ENCODE measurements around the gene USP15.

Gene USP15

DNA sequence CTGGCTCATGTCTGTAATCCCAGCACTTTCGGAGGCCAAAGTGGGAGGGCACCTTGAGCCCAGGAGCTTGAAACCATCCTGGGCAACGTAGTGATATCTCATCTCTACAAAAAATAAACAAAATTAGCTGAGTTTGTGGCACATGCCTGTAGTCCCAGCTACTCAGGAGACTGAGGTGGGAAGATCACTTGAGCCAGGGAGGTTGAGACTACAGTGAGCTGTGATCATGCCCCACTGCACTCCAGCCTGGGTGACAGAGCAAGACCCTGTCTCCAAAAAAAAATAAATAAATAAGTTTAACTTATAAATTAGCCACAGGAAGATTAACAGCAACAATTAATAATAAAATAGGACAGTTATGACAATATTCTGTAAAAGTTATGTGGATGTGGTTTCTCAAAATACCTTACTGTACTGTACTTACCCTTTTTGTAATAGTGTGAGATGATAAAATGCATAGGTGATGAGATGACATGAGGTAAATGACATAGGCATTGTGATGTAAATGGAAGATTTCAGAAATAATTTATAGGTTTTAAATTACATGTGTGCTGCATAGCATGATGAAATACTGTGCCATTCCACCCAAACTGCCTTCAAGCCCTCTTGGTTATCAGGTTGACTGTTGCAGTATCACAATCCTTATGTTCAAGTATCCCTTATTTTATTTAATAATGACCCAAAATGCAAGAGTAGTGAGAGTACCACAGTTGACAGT lies 22.0 kb downstream of the USP15 start:
- DNase-seq (ENCODE audit: low spot score): no peak

GRCh38 chr12:62284749-62285148 lies 24.5 kb downstream of the USP15 start:
- DNase-seq (ENCODE audit: low spot score): no peak

DNA sequence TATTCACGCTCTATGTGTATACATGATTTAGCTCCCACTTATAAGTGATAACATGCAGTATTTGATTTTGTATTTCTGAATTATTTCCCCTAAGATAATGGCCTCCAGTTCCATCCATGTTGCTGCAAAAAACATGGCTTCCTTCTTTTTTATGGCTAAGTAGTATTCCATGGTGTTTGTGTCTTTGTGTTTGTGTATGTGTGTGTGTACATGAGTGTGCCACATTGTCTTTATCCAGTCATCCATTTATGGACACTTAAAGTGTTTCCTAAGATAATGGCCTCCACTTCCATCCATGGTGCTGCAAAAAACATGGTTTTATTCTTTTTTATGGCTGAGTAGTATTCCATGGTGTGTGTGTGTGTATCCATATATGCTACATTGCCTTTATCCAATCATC lies 25.1 kb downstream of the USP15 start:
- no peak for DNase-seq (ENCODE audit: low spot score)

DNA sequence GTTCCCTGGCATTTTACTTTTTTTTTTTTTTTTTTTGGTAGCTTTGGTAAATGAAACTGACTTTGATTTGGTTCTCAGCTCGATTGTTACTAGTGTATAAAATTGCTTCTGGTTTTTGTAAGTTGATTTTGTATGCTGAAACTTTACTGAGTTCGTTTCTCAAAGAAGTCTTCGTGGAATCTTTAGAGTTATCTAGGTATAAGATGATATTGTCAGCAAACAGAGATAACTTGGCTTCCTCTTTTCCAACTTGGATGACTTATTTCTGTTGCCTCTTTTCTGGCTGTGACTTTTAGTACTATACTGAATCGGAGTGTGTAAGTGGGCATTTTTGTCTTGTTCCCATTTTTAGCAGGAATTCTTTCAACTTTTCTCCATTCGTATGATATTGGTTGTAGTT lies 28.1 kb downstream of the USP15 start:
- DNase-seq (ENCODE audit: low spot score): no peak

GRCh38 chr12:62290846-62291245 lies 30.6 kb downstream of the USP15 start:
- DNase-seq (ENCODE audit: low spot score): peak; percentile 20

DNA sequence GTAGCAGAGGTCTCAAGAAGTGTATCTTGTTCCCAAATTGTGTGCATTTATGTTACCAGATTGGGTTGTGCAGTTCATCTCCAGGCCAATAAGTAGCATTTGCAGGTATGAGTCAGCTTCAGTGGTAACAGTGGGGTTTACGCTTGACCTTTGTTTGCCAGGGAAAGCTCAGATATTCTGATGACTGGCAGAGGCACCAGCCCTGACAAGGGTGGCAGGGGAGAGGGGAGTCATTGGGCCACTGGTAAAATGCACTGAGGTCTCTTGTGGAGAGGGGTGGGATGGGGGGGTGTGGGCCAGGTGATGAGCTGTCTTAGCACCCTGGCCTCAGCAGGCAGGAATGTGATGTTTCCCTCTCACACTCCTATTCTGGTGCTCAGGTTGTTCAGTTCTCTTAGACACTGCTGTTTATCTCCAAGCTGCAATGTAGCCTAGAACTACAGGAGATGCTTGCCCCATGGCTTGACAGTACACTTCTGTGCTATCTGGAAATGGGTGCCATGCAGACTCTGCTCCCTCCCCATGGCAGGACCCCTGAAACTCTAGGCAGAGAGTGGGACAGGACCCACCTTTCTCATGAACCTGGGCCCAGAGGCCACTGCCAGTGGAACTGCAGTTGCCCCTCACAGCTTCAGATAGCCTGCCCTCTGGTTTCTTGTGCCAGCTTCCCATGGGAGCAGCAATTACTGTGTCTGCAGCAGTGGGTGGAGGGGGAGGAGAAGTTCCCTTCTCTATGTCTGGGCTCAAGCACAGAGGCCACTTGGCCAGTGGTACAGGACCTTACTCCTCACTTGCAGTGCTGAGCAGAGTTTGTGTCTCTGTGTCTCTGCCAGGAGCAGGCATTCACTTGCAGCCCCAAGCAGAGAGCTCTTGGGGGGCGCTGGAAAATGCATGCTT lies 31.9 kb downstream of the USP15 start:
- peak; percentile 71 for DNase-seq (ENCODE audit: low spot score)

DNA sequence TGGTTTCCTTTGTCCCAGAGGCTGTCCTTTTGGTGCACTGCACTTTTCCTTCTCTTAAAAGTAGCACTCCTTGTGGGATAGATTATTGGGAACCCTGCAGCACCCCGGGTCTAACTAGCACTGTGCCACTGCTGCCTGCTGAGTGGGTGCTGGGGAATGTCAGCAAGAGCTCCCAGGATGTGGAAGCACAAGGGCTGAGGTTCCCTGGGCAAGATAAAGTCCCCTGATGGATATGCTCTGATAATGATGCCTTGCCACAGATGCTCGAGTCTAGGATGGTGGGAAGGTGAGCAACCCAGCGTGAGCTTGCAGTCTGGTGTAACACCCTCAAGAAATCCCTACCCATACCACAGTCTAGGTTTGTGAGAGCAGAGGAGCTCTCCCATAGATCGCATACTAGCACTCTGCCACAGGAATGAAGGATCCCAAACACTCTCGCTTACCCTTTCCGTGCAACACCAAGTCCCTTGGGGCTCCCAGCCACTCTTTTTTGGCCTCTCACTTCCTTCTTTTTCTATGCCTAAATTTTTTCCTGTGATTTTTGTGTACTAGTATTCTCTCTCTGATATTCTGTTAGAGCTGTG lies 32.6 kb downstream of the USP15 start:
- no peak for DNase-seq (ENCODE audit: low spot score)

GRCh38 chr12:62294378-62294777 lies 34.2 kb downstream of the USP15 start:
- no peak for DNase-seq (ENCODE audit: low spot score)

DNA sequence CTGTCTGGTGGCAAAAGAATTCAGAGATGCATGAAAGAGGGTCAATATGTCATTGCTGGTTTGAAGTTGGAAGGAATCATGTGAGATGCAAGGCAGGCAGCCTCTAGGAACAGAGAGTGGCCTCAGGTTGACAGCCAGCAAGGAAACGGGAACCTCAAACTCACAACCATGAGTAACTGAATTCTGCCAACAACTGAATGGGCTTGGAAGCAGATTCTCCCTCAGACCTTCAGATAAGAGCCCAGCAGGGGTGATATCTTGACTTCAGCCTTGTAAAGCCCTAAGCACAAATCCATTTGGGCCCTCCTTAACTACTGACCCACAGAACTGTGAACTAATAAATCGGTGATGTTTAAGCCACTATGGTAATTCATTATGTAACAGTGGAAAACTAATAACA lies 35.8 kb downstream of the USP15 start:
- DNase-seq (ENCODE audit: low spot score): no peak

GRCh38 chr12:62297321-62297720 lies 37.1 kb downstream of the USP15 start:
- no peak for DNase-seq (ENCODE audit: low spot score)

DNA sequence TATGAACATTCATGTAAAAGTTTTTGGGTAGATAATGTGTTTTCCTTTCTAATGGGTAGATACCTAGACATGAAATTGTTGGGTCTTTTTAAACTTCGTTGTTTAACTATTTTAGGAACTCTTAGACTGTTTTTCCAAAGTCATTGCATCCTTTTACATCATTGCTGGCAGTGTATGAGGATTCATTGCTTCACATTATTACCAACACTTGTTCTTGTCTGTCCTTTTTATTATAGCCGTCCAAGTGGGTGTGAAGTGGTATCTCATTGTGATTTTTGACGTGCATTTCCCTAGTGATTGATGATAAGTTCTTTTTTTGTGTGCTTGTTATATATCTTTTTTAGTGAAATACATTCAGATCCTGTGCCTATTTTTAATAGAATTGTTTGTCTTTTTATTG lies 39.4 kb downstream of the USP15 start:
- no peak for DNase-seq (ENCODE audit: low spot score)

- no peak for DNase-seq (ENCODE audit: low spot score)
Observed at GRCh38 chr12:62301080-62301798, 41.0 kb downstream of the USP15 start.

DNA sequence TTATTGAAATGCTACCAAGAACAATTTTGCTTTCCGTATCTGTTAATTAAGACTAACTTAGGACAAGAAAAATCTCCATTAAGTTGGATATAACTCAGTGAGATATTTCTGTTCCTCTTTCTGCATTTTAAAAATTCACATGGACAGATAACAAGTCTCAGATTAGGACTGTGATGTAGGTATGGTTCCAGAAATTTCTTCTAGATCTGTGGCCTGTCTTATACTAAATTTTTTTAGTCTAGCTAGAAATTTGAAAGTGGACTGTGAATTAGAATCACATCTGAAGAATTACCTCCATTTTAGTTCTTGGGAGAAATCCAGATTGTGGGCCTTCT lies 41.6 kb downstream of the USP15 start:
- DNase-seq (ENCODE audit: low spot score): no peak

DNA sequence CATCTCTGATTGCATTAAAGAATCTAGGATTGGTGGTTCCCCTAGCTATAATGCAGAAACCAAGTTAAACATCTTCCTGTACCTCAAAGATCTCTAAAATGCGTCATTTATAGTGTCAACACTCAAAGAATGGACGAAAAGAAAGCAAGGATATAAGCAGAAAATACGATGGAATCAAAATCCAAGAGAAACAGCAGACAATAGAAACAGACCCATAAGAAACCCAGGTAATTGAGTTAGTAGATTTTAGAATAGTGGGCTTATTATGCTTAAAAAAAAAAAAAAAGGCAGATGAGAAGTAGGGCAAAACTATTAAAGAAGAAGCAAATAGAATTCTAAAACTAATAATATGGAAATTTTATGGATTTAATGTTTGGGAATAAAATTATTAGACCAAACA lies 44.4 kb downstream of the USP15 start:
- DNase-seq (ENCODE audit: low spot score): no peak

DNA sequence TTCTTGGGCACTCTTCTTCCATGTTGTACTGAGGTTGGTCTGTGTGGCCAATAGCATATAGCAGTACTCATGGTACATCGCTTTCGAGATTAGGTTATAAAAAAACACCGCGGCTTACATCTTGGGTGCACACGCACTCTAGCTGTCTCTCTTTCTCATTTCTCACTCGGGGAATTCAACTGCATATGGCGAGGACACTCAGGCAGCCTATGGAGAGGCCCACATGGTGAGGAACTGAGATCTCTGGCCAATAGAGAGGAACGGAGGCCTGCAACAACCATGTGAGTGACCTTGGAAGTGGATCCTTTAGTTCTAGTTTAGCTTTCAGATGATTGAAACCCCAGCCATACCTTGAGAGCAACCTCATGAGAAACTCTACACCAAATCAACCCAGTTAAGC lies 45.6 kb downstream of the USP15 start:
- DNase-seq (ENCODE audit: low spot score): no peak

DNA sequence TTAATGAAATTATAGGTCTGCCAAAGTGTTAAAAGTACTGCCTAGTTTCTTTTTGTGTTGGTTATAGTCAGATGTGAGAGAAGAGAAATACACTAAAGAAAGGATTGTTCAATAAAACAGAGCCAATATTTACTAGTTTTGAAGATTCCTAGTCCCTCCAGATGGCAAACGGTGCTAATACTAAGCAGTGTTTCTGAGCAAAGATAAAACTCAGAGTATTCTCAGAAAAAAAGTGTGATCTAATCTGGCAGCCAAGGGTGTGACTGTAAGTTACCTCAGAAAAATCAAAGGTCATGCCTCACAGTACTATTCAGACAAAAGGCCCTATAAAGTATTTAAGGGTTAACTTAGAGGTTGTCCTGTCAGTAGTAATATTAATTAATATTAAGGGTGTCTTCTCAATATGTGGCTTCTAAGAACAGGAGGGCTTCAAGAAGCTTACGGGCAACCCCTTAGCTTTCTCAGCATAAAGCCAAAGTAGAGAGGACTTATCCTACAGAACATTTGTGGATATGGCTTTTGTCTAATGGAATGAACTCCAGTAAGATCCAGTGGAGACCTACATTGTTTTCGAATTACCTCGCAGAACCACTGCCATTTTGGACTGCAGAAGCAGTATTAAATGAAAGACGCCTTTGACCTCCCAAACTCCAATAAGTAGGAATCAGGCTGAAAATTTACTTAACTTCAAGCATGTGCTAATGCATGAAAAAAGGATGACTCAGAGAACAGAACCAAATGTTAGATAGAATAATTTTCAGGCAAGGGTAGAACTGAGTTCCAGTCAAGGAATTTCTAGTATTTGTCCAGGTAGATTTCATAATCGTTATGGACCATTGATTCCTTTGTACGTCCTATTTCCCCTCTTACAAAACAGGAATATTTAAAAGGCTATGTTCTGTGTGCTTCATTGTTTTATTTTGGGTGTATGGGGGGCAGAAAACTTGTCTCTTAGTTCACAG lies 46.6 kb downstream of the USP15 start:
- DNase-seq (ENCODE audit: low spot score): peak; percentile 36

DNA sequence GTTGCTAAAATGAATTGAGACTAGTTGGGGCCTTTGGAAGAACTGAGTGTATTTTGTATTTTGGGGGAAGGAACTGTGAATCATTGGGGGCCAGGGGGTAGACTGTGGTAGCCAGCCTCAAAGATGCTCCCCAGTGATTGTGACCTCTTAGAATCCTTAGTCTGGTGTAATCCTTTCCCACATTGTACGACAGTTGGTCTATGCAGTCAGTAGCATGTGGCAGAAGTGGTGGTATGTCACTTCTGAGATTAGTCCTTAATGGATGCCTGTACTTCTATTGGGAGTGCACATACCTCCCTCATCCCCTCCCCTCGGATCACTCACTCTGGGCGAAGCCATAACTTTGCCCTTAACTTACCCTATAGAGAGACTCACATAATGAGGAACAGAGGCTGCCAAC lies 48.0 kb downstream of the USP15 start:
- DNase-seq (ENCODE audit: low spot score): no peak

GRCh38 chr12:62313727-62314380 lies 53.6 kb downstream of the USP15 start:
- no peak for DNase-seq (ENCODE audit: low spot score)

GRCh38 chr12:62317017-62317416 lies 56.8 kb downstream of the USP15 start:
- no peak for DNase-seq (ENCODE audit: low spot score)

GRCh38 chr12:62319058-62319457 lies 58.9 kb downstream of the USP15 start:
- no peak for DNase-seq (ENCODE audit: low spot score)

- DNase-seq (ENCODE audit: low spot score): no peak
Observed at GRCh38 chr12:62320054-62320453, 59.9 kb downstream of the USP15 start.

Measured in kidney tubule cell (primary cell).